DND-41 (cell line): Measurements from ENCODE around the gene PKD1L1.

Experiments used
- ATAC-seq: fragments of 200-7000 bp; cut with Tn5 transposase; 3 replicates; pipeline ENCODE4 v1.9.1; 2021; ENCODE audit warnings: low read depth; ENCODE audit not compliant: insufficient read depth
- DNase-seq: peaks from one replicate; pipeline ENCODE4 v3.0.0-alpha.2; 2020
- H2AFZ ChIP-seq: 2 replicates; pipeline ENCODE4 v1.6.0; 2012; ENCODE audit warnings: low read depth, low read length
- H3K27ac ChIP-seq: 2 replicates; pipeline ENCODE4 v1.5.1; 2012; ENCODE audit warnings: low read length, inconsistent platforms
- H3K27me3 ChIP-seq: fragments of 200-600 bp; sonication (generic); 2 replicates; pipeline ENCODE4 v1.6.0; 2012; ENCODE audit warnings: low read length, mild to moderate bottlenecking, inconsistent platforms; ENCODE audit not compliant: insufficient read depth, poor library complexity
- H3K36me3 ChIP-seq: 2 replicates; pipeline ENCODE4 v1.5.1; 2012; ENCODE audit warnings: low read length, inconsistent platforms; ENCODE audit not compliant: insufficient read depth
- H3K4me1 ChIP-seq: 2 replicates; pipeline ENCODE4 v1.5.1; 2012; ENCODE audit warnings: mild to moderate bottlenecking, low read length; ENCODE audit not compliant: insufficient read depth
- H3K4me2 ChIP-seq: 2 replicates; pipeline ENCODE4 v1.6.0; 2012; ENCODE audit warnings: mild to moderate bottlenecking, moderate library complexity, low read length, inconsistent platforms; ENCODE audit not compliant: insufficient read depth
- H3K4me3 ChIP-seq, 2 experiments: fragments of 200-600 bp in 1 of 2; shearing (Covaris generic) in 1 of 2; 2 replicates each; pipeline ENCODE4 v1.5.1; 2012 to 2016; ENCODE audit warnings: inconsistent platforms in 2 of 2, low read length in 2 of 2, mild to moderate bottlenecking in 2 of 2, low read depth in 1 of 2, moderate library complexity in 1 of 2
- H3K79me2 ChIP-seq: 2 replicates; pipeline ENCODE4 v1.6.0; 2012; ENCODE audit warnings: low read length, inconsistent platforms; ENCODE audit not compliant: insufficient read depth
- H3K9ac ChIP-seq: 2 replicates; pipeline ENCODE4 v1.6.0; 2012; ENCODE audit warnings: low read depth, mild to moderate bottlenecking, inconsistent platforms, low read length, moderate library complexity
- H3K9me3 ChIP-seq: 2 replicates; pipeline ENCODE4 v1.5.1; 2012; ENCODE audit warnings: low read length, moderate library complexity, mild to moderate bottlenecking, inconsistent platforms; ENCODE audit not compliant: insufficient read depth, severe bottlenecking
- H4K20me1 ChIP-seq: 2 replicates; pipeline ENCODE4 v1.6.0; 2012; ENCODE audit warnings: low read length; ENCODE audit not compliant: insufficient read depth
- CTCF ChIP-seq: IDR thresholded peaks from 2 replicates; pipeline ENCODE4 v1.5.1; 2012; ENCODE audit warnings: borderline replicate concordance, low read length, moderate library complexity, mild to moderate bottlenecking; ENCODE audit not compliant: poor library complexity, severe bottlenecking; ENCODE audit errors: extremely low read depth
- EZH2 ChIP-seq: IDR thresholded peaks from 3 replicates; pipeline ENCODE4 v1.6.1; 2012; ENCODE audit warnings: borderline replicate concordance, low read depth, mild to moderate bottlenecking, moderate library complexity, low read length, inconsistent platforms; ENCODE audit not compliant: severe bottlenecking

Gene PKD1L1

DNA sequence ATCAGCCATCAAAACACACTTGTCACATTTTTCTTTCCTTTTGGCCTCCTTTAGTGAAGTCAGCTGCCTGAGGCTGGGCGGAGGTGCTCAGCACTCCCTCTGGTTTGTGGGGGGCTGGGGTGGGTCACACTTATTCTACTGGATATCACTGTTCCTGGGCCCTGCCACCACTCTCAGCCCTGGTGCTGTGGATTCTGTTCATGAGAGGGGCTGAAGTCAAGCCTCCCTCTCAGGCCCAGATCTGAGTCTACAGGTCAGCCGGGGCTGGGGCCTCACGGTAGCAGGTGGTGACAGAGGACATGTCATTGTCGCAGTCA is 185.6 kb downstream of the PKD1L1 start:
- no peaks in the 10 kb centered on the region for H3K9me3 ChIP-seq
- no peak overlapping the region for H2AFZ ChIP-seq
- H3K27ac ChIP-seq = no peak overlapping the region
- no peaks in the 10 kb centered on the region for H4K20me1 ChIP-seq
- no peaks in the 10 kb centered on the region for H3K36me3 ChIP-seq
- no peak overlapping the region for H3K9ac ChIP-seq
- ATAC-seq (no peak), DNase-seq (no peak)
- no peak overlapping the region for H3K4me2 ChIP-seq
- H3K4me3 ChIP-seq = no peak overlapping the region
- TF ChIP-seq CTCF (no peak), EZH2 (no peak)
- H3K27me3 ChIP-seq = no peaks in the 10 kb centered on the region
- no peaks in the 10 kb centered on the region for H3K79me2 ChIP-seq
- no peaks in the 10 kb centered on the region for H3K4me1 ChIP-seq

DNA sequence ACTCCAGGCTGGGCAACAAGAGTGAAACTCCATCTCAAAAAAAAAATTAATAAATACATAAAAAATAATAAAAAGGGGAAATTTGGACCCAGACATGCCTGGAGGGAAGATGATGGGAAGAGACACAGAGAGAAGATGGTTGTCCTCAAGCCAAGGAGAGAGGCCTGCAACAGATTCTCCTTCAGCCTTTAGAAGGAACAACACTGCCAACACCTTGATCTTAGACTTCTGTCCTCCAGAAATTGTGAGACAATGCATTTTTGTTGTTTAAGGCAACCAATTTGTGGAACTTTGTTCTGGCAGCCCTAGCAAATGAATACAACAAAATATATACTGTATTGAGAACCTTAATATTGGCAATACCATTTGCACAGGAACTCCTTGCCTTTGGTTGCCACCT is 186.1 kb downstream of the PKD1L1 start:
- no peaks in the 10 kb centered on the region for H3K27me3 ChIP-seq
- no peaks in the 10 kb centered on the region for H3K79me2 ChIP-seq
- TF ChIP-seq EZH2 (no peak), CTCF (no peak)
- no peak for DNase-seq
- H3K27ac ChIP-seq = no peak overlapping the region
- no peak overlapping the region for H3K9ac ChIP-seq
- no peak overlapping the region for H3K4me3 ChIP-seq
- ATAC-seq = no peak
- H3K4me1 ChIP-seq = no peaks in the 10 kb centered on the region
- no peaks in the 10 kb centered on the region for H3K9me3 ChIP-seq
- no peaks in the 10 kb centered on the region for H4K20me1 ChIP-seq
- H2AFZ ChIP-seq = no peak overlapping the region
- H3K36me3 ChIP-seq = no peaks in the 10 kb centered on the region
- H3K4me2 ChIP-seq = no peak overlapping the region

DNA sequence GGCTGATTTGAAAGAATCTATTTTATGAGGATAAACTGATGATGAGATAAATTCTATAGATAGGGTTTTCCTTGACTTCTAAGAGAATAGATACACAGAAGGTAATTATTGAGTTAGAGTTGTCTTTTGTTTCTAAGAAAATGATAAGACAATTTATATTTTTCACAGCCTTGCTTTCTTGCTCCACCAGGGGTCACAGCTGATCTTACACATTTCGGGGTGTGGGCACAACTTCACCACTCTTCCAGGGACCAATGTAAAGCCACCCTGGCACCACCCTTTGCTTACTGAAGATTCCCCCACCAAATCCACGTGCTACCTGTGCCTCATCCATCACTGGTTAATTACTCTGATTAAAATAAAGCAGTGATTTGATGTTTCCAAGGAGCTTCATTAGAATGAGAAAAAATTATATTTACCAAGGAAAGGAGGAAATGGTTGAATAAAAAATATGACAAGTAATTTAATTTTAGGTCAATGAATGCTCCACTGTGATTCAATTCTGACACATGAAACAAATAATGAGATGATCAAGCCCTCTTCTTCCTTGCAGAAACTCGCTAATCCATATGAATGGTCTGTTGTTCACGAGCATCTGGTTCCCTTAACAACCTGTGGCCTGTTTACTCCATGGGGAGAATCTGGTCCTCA is 189.1 kb downstream of the PKD1L1 start:
- Histone ChIP-seq H3K9me3 (no peaks in the 10 kb centered on the region), H3K4me1 (no peaks in the 10 kb centered on the region), H4K20me1 (no peaks in the 10 kb centered on the region), H3K4me2 (no peak overlapping the region), H2AFZ (no peak overlapping the region), H3K79me2 (no peaks in the 10 kb centered on the region), H3K4me3 (no peak overlapping the region), H3K36me3 (no peaks in the 10 kb centered on the region), H3K27ac (no peak overlapping the region), H3K27me3 (no peaks in the 10 kb centered on the region), H3K9ac (no peak overlapping the region)
- DNase-seq (no peak), ATAC-seq (no peak)
- TF ChIP-seq CTCF = no peak
- TF ChIP-seq EZH2 = no peak

DNA sequence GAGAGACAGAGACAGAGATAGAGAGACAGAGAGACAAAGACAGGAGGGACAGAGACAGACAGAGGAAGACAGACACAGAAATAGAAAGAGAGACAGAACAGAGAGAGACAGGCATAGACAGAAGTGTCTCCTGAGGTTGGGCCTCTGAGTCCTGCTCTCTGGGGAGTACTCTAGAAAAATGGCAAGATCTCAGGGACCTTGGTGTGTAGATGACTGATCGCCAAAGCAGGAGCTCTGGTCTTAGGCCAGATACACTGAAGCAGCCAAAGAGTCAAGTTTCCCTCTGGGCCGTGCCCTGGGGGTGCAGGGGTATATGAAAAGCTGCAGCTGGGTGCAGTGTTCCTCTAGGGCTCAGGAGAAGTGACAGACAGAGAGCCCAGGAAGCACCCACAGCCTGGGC is 189.7 kb downstream of the PKD1L1 start:
- H2AFZ ChIP-seq = no peak overlapping the region
- H3K79me2 ChIP-seq = no peaks in the 10 kb centered on the region
- no peak overlapping the region for H3K27ac ChIP-seq
- no peaks in the 10 kb centered on the region for H3K36me3 ChIP-seq
- no peak overlapping the region for H3K4me3 ChIP-seq
- DNase-seq = no peak
- H3K27me3 ChIP-seq = no peaks in the 10 kb centered on the region
- no peaks in the 10 kb centered on the region for H3K4me1 ChIP-seq
- no peak overlapping the region for H3K9ac ChIP-seq
- ATAC-seq = no peak
- no peaks in the 10 kb centered on the region for H4K20me1 ChIP-seq
- H3K4me2 ChIP-seq = no peak overlapping the region
- no peak for TF ChIP-seq CTCF
- no peak for TF ChIP-seq EZH2
- no peaks in the 10 kb centered on the region for H3K9me3 ChIP-seq
